ENCODE data around the gene MRPS34.

Gene MRPS34

GRCh38 chr16:1740781-1741490 lies 32.0 kb downstream of the MRPS34 start:
- no peak for TF ChIP-seq POLR2AphosphoS5 (IDR thresholded peaks at IDR 0.05; ENCODE audit: low read depth, low read length)
- no peak for TF ChIP-seq FOXP2 (optimal IDR thresholded peaks at IDR 0.05; ENCODE audit: borderline replicate concordance, extremely low read depth, extremely low read length, insufficient read depth)
- no peak for TF ChIP-seq REST (IDR thresholded peaks at IDR 0.05; ENCODE audit: insufficient read depth in 1 of 2, low read depth in 2 of 2, low read length in 2 of 2)
- no peak for TF ChIP-seq SIN3A (IDR thresholded peaks at IDR 0.05; ENCODE audit: borderline replicate concordance, insufficient read depth, low read length)
- TF ChIP-seq TAF1 (IDR thresholded peaks at IDR 0.05; ENCODE audit: borderline replicate concordance, insufficient read depth, low read length), result no peak

- TF ChIP-seq SIN3A (IDR thresholded peaks at IDR 0.05; ENCODE audit: borderline replicate concordance, insufficient read depth, low read length), result no peak
- TF ChIP-seq REST (IDR thresholded peaks at IDR 0.05; ENCODE audit: insufficient read depth in 1 of 2, low read depth in 2 of 2, low read length in 2 of 2), result no peak
- TF ChIP-seq TAF1 (IDR thresholded peaks at IDR 0.05; ENCODE audit: borderline replicate concordance, insufficient read depth, low read length), result no peak
- TF ChIP-seq POLR2AphosphoS5 (IDR thresholded peaks at IDR 0.05; ENCODE audit: low read depth, low read length), result no peak
- TF ChIP-seq FOXP2 (optimal IDR thresholded peaks at IDR 0.05; ENCODE audit: borderline replicate concordance, extremely low read depth, extremely low read length, insufficient read depth), result no peak
These were observed 32.7 kb downstream of the MRPS34 start for GRCh38 chr16:1740234-1740633.

GRCh38 chr16:1734816-1735215 lies 38.1 kb downstream of the MRPS34 start:
- no peak for TF ChIP-seq REST (IDR thresholded peaks at IDR 0.05; ENCODE audit: insufficient read depth in 1 of 2, low read depth in 2 of 2, low read length in 2 of 2)
- no peak for TF ChIP-seq SIN3A (IDR thresholded peaks at IDR 0.05; ENCODE audit: borderline replicate concordance, insufficient read depth, low read length)
- no peak for TF ChIP-seq POLR2AphosphoS5 (IDR thresholded peaks at IDR 0.05; ENCODE audit: low read depth, low read length)
- no peak for TF ChIP-seq FOXP2 (optimal IDR thresholded peaks at IDR 0.05; ENCODE audit: borderline replicate concordance, extremely low read depth, extremely low read length, insufficient read depth)
- TF ChIP-seq TAF1 (IDR thresholded peaks at IDR 0.05; ENCODE audit: borderline replicate concordance, insufficient read depth, low read length), result no peak

GRCh38 chr16:1734123-1734522 lies 38.8 kb downstream of the MRPS34 start:
- no peak for TF ChIP-seq SIN3A (IDR thresholded peaks at IDR 0.05; ENCODE audit: borderline replicate concordance, insufficient read depth, low read length)
- TF ChIP-seq POLR2AphosphoS5 (IDR thresholded peaks at IDR 0.05; ENCODE audit: low read depth, low read length), result no peak
- no peak for TF ChIP-seq REST (IDR thresholded peaks at IDR 0.05; ENCODE audit: insufficient read depth in 1 of 2, low read depth in 2 of 2, low read length in 2 of 2)
- TF ChIP-seq TAF1 (IDR thresholded peaks at IDR 0.05; ENCODE audit: borderline replicate concordance, insufficient read depth, low read length), result no peak
- TF ChIP-seq FOXP2 (optimal IDR thresholded peaks at IDR 0.05; ENCODE audit: borderline replicate concordance, extremely low read depth, extremely low read length, insufficient read depth), result no peak
